Measurements from ENCODE around the gene OPCML.

Gene OPCML

GRCh38 chr11:133506551-133507094 lies 25.7 kb downstream of the OPCML start:
- DNase-seq (ENCODE audit: low read depth), result no peak
- TF ChIP-seq CTCF (conservative IDR thresholded peaks at IDR 0.05; ENCODE audit: low read length), result no peak
- H3K4me3 ChIP-seq (ENCODE audit: low read length), result no peak overlapping the region

DNA sequence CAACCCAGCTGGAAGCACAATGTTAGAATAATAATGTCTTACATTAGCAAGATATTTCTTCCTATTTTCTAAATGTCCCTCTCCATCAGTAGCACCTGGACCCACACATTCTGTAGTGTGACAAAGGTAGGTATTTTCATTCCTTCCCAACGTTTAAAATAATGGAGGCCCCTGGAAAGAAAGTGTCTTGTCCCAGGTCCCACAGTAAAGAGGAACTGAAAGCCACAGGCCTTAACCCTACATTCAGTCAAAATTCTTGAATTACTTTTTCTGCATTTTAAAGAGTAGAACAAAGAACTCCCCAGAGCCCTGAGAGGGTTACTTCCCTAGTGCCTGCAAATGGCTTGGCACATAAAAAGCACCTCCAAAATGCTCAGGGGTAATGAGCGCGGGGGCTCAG lies 26.3 kb downstream of the OPCML start:
- no peak overlapping the region for H3K4me3 ChIP-seq (ENCODE audit: low read length)
- no peak for TF ChIP-seq CTCF (conservative IDR thresholded peaks at IDR 0.05; ENCODE audit: low read length)
- no peak for DNase-seq (ENCODE audit: low read depth)

DNA sequence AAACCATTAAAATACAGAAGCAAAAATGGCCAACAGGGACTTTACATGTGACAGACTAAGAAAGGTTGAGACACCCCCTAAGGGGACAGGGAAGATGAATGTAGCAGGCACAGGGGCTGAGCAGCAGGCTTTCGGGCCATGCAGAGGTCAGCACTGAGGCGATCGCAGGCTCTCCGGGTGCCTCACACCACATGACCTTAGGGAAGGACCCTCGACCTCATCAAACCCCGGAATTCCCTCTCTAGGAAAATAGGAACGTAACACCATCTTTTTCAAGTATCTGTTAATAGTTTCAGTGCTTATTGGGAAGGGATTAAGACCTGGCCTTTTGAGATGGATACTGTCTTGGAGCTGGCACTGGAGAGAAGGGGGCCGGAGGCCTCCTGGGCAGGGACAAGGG lies 27.4 kb downstream of the OPCML start:
- no peak for TF ChIP-seq CTCF (conservative IDR thresholded peaks at IDR 0.05; ENCODE audit: low read length)
- H3K4me3 ChIP-seq (ENCODE audit: low read length), result no peak overlapping the region
- no peak for DNase-seq (ENCODE audit: low read depth)

- TF ChIP-seq CTCF (conservative IDR thresholded peaks at IDR 0.05; ENCODE audit: low read length), result no peak
- DNase-seq (ENCODE audit: low read depth), result no peak
Observed at GRCh38 chr11:133503776-133504175, 28.5 kb downstream of the OPCML start.

DNA sequence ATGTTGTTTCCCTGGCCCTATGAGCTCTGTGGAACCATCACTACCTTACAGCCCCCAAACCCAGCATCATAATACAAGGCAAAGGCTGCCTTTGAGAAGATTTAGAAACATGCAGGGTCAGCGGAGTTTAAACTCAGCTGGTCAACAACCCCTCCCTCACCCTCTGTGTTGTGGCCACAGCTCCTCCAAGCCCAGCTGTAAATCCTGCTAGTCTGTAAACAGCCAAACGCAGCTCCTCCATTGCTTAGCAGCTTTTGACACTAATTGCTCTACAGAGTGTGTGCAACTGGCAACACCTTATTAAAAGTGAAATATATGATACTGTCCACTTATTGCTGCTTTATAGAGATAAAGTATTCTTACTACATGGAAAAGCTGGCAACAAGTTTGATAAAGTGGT lies 29.1 kb downstream of the OPCML start:
- no peak overlapping the region for H3K4me3 ChIP-seq (ENCODE audit: low read length)
- no peak for TF ChIP-seq CTCF (conservative IDR thresholded peaks at IDR 0.05; ENCODE audit: low read length)
- no peak for DNase-seq (ENCODE audit: low read depth)

More at GRCh38 chr11:133503776-133504175, 28.5 kb downstream of the OPCML start:
- H3K4me3 ChIP-seq (ENCODE audit: low read length), result no peak overlapping the region

GRCh38 chr11:133501643-133502539 lies 30.4 kb downstream of the OPCML start:
- TF ChIP-seq CTCF (conservative IDR thresholded peaks at IDR 0.05; ENCODE audit: low read length), result no peak
- no peak overlapping the region for H3K4me3 ChIP-seq (ENCODE audit: low read length)
- DNase-seq (ENCODE audit: low read depth), result no peak

GRCh38 chr11:133500936-133501335 lies 31.4 kb downstream of the OPCML start:
- H3K4me3 ChIP-seq (ENCODE audit: low read length), result no peak overlapping the region
- TF ChIP-seq CTCF (conservative IDR thresholded peaks at IDR 0.05; ENCODE audit: low read length), result no peak
- no peak for DNase-seq (ENCODE audit: low read depth)

All from AG10803 (cell line).